SU-DHL-6 (cell line): Measurements from ENCODE around the gene RAB44.

ENCODE experiments used
- H2AFZ ChIP-seq: fragments of 200-600 bp; sonication (generic); 2 replicates; pipeline ENCODE4 v1.6.1; 2014; ENCODE audit warnings: low read depth, mild to moderate bottlenecking, moderate library complexity, mixed read lengths, antibody characterized with exemption, low read length; ENCODE audit not compliant: severe bottlenecking
- H3F3A ChIP-seq: fragments of 200-600 bp; shearing (Covaris generic); 2 replicates; pipeline ENCODE4 v1.6.0; 2016; ENCODE audit warnings: antibody characterized with exemption, mild to moderate bottlenecking; ENCODE audit not compliant: insufficient read depth
- H3K27ac ChIP-seq: fragments of 200-600 bp; sonication (generic); 2 replicates; pipeline ENCODE4 v1.5.1; 2016; ENCODE audit warnings: low read depth, mild to moderate bottlenecking, low read length, moderate library complexity, mixed read lengths
- H3K27me3 ChIP-seq: fragments of 200-600 bp; sonication (generic), shearing (Covaris generic); 2 replicates; pipeline ENCODE4 v1.6.0; 2014; ENCODE audit warnings: mild to moderate bottlenecking, low read length
- H3K36me3 ChIP-seq: fragments of 200-600 bp; sonication (generic); 2 replicates; pipeline ENCODE4 v1.6.1; 2014; ENCODE audit warnings: mild to moderate bottlenecking, low read length, mixed read lengths
- H3K4me2 ChIP-seq: fragments of 300-600, 200-600 bp; shearing (Covaris generic), sonication (generic); 2 replicates; pipeline ENCODE4 v1.6.0; 2014; ENCODE audit warnings: low read length, low read depth, mild to moderate bottlenecking; ENCODE audit not compliant: poor library complexity, severe bottlenecking
- H3K4me3 ChIP-seq: fragments of 200-600 bp; sonication (generic); 2 replicates; pipeline ENCODE4 v1.5.1; 2014; ENCODE audit warnings: antibody characterized with exemption, low read length, mild to moderate bottlenecking, mixed read lengths; ENCODE audit not compliant: insufficient read depth, poor library complexity, severe bottlenecking
- H3K79me2 ChIP-seq: fragments of 200-600 bp; sonication (generic); 2 replicates; pipeline ENCODE4 v1.6.1; 2014; ENCODE audit warnings: mild to moderate bottlenecking, low read length, moderate library complexity; ENCODE audit not compliant: insufficient read depth
- H3K9ac ChIP-seq: fragments of 200-600 bp; sonication (generic); 2 replicates; pipeline ENCODE4 v1.7.0; 2014; ENCODE audit warnings: mild to moderate bottlenecking, low read length
- H3K9me2 ChIP-seq: fragments of 200-600 bp; sonication (generic); replicated peaks from 2 replicates; pipeline ENCODE4 v1.6.1; 2014; ENCODE audit warnings: low read length; ENCODE audit not compliant: insufficient read depth
- H3K9me3 ChIP-seq: fragments of 200-600 bp; sonication (generic); 2 replicates; pipeline ENCODE4 v1.6.1; 2014; ENCODE audit warnings: low read length, mixed read lengths; ENCODE audit not compliant: insufficient read depth
- H4K20me1 ChIP-seq: fragments of 200-600 bp; sonication (generic); 2 replicates; pipeline ENCODE4 v1.6.1; 2014; ENCODE audit warnings: low read depth, mild to moderate bottlenecking, antibody characterized with exemption, low read length, moderate library complexity, mixed read lengths
- CTCF ChIP-seq: fragments of 200-600 bp; sonication (generic); IDR thresholded peaks from one replicate; pipeline ENCODE4 v1.5.1; 2017; ENCODE audit warnings: antibody characterized with exemption, mild to moderate bottlenecking, low read length, moderate library complexity; ENCODE audit not compliant: insufficient read depth, poor library complexity, severe bottlenecking
- EZH2phosphoT487 ChIP-seq: fragments of 200-600 bp; sonication (generic), shearing (Covaris generic); conservative IDR thresholded peaks from 2 replicates; pipeline ENCODE4 v1.6.1; 2018; ENCODE audit warnings: mild to moderate bottlenecking, antibody characterized with exemption, low read length, moderate library complexity, mixed read lengths

RAB44 gene

GRCh38 chr6:36765190-36765589 lies 67.6 kb downstream of the RAB44 start:
- Histone ChIP-seq H3F3A (no peaks in the 10 kb centered on the region), H3K4me2 (no peak overlapping the region), H3K79me2 (no peaks in the 10 kb centered on the region), H2AFZ (no peak overlapping the region), H3K4me3 (no peak overlapping the region), H3K9me3 (no peaks in the 10 kb centered on the region), H3K27ac (no peak overlapping the region), H3K9ac (no peak overlapping the region), H4K20me1 (no peaks in the 10 kb centered on the region), H3K27me3 (no peaks in the 10 kb centered on the region), H3K9me2 (no peaks in the 10 kb centered on the region), H3K36me3 (no peaks in the 10 kb centered on the region)
- no peak for TF ChIP-seq CTCF
- no peak for TF ChIP-seq EZH2phosphoT487

DNA sequence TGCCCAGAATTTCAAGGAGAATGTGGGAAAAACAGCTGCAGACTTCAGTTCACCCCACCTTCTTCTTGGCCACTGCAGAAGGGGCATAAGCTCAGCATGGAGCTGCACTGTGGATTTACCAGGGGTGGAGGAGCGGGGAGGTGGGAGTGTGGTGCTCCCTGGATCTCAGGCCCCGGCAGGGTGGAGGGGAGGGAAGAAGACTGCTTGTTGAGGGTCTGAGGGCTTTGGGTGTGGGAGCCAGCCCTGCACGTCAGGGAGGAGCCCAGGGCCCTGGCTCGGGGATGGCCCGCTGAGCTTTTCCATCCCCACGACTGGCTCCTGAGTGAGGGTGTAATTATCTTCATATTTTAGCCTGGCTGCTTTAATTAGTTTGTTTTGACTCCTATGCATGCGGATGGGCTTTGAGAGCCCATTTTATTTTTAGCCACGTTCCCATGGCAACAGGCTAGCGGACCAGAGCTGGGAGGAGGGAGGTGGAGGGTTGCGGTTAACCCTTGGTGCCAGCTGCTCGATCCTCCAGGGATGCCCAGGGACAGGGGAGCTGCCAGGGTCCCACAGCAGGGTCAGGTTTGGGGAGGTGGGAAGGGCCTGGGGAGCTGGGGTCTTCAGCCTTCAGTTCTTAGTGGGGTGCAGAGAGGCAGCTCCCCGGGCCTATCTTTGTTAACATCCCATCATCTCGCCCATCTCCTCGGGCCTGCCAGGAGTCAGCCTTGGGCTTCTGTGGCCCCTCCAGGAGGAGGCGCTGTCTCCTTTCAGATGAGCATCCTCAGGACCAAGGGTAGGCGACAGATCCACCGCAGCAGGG lies 68.2 kb downstream of the RAB44 start:
- H3K9ac ChIP-seq, result no peak overlapping the region
- peak; percentile 99 for TF ChIP-seq CTCF
- TF ChIP-seq EZH2phosphoT487, result no peak
- no peaks in the 10 kb centered on the region for H4K20me1 ChIP-seq
- no peaks in the 10 kb centered on the region for H3K9me2 ChIP-seq
- no peaks in the 10 kb centered on the region for H3K79me2 ChIP-seq
- H3F3A ChIP-seq, result no peaks in the 10 kb centered on the region
- no peaks in the 10 kb centered on the region for H3K9me3 ChIP-seq
- H3K27me3 ChIP-seq, result no peaks in the 10 kb centered on the region
- H3K27ac ChIP-seq, result no peak overlapping the region
- H3K36me3 ChIP-seq, result no peaks in the 10 kb centered on the region
- H3K4me2 ChIP-seq, result no peak overlapping the region
- H3K4me3 ChIP-seq, result no peak overlapping the region
- no peak overlapping the region for H2AFZ ChIP-seq

DNA sequence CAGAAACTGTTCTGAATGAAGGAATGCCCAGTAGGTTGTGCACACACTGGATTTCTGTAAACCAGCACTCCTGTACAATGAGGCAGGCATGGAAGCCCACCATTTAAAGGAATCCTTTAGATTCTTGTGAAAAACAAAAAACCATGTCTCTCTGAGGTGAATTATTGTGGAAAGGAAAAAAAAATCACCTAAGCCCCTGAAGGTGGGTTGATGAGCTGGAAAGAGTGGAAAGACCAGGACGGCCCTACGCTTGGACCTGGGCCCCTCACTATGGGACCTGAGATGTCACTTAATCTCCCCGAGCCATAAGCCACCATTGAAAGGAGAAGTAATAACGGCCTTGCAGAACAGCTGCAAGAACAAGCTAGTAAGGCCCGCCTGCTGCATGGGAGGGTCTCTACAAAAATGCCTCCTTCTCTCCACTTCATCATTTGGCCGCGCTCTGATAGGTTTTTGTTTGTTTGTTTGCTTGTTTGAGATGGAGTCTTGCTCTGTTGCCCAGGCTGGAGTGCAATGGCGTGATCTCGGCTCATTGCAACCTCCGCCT lies 68.8 kb downstream of the RAB44 start:
- Histone ChIP-seq H3K4me2 (no peak overlapping the region), H3K4me3 (no peak overlapping the region)
- TF ChIP-seq EZH2phosphoT487, result no peak
- TF ChIP-seq CTCF, result no peak

More for the DNA sequence above, 68.8 kb downstream of the RAB44 start:
- Histone ChIP-seq H4K20me1 (no peaks in the 10 kb centered on the region), H3K36me3 (no peaks in the 10 kb centered on the region), H3F3A (no peaks in the 10 kb centered on the region), H2AFZ (no peak overlapping the region), H3K79me2 (no peaks in the 10 kb centered on the region), H3K9ac (no peak overlapping the region), H3K27me3 (no peaks in the 10 kb centered on the region), H3K27ac (no peak overlapping the region), H3K9me3 (no peaks in the 10 kb centered on the region), H3K9me2 (no peaks in the 10 kb centered on the region)
